ENCODE data around the gene ATG4C.
A peak's percentile ranks its signal among the peaks of the same experiment; 100 is the strongest.

The ATG4C gene

GRCh38 chr1:62841587-62842169 is 57.7 kb downstream of the ATG4C start:
- DNase-seq = peak; percentile 63

- DNase-seq = no peak
These were observed 60.1 kb downstream of the ATG4C start for GRCh38 chr1:62844030-62844429.

- DNase-seq = no peak
These were observed 65.1 kb downstream of the ATG4C start for GRCh38 chr1:62849031-62849430.

GRCh38 chr1:62852253-62852652 is 68.3 kb downstream of the ATG4C start:
- DNase-seq = no peak

GRCh38 chr1:62856960-62857359 is 73.0 kb downstream of the ATG4C start:
- no peak for DNase-seq

GRCh38 chr1:62869217-62869754 is 85.4 kb downstream of the ATG4C start:
- no peak for DNase-seq

- peak; percentile 19 for DNase-seq
These were observed 86.2 kb downstream of the ATG4C start for GRCh38 chr1:62870148-62870547.

GRCh38 chr1:62875676-62876075 is 91.7 kb downstream of the ATG4C start:
- DNase-seq = peak; percentile 45

GRCh38 chr1:62876535-62876934 is 92.6 kb downstream of the ATG4C start:
- no peak for DNase-seq

- no peak for DNase-seq
These were observed 93.6 kb downstream of the ATG4C start for GRCh38 chr1:62877579-62877978.

- DNase-seq = no peak
These were observed 96.0 kb downstream of the ATG4C start for GRCh38 chr1:62879962-62880361.

GRCh38 chr1:62882201-62883104 is 98.5 kb downstream of the ATG4C start:
- DNase-seq = no peak

GRCh38 chr1:62884156-62884740 is 100.3 kb downstream of the ATG4C start:
- no peak for DNase-seq

GRCh38 chr1:62887799-62888507 is 104.0 kb downstream of the ATG4C start:
- no peak for DNase-seq

- DNase-seq = no peak
These were observed 108.1 kb downstream of the ATG4C start for GRCh38 chr1:62891956-62892562.

- no peak for DNase-seq
These were observed 113.9 kb downstream of the ATG4C start for GRCh38 chr1:62897788-62898187.

- DNase-seq = no peak
These were observed 116.6 kb downstream of the ATG4C start for GRCh38 chr1:62900566-62900965.

- no peak for DNase-seq
These were observed 117.7 kb downstream of the ATG4C start for GRCh38 chr1:62901650-62902049.

- DNase-seq = no peak
These were observed 119.6 kb downstream of the ATG4C start for GRCh38 chr1:62903522-62903921.

- no peak for DNase-seq
These were observed 120.3 kb downstream of the ATG4C start for GRCh38 chr1:62903982-62904855.

- no peak for DNase-seq
These were observed 120.9 kb downstream of the ATG4C start for GRCh38 chr1:62904856-62905225.

Measured in fibroblast of skin of scalp (primary cell).